Chondrocyte (in vitro differentiated cells): Measurements from ENCODE around the gene SCN8A. TPM values are rescaled to one million over a fixed set of nuclear protein-coding genes. Genes with fewer than 3 reads are reported as not detected.

Source experiments
- DNase-seq: peaks from one replicate; pipeline ENCODE4 v3.0.0; 2021; ENCODE audit warnings: mixed read lengths, low spot score
- H3K27ac Mint-ChIP-seq: one replicate; pipeline ENCODE4 v1.8.0; 2021; ENCODE audit warnings: mild to moderate bottlenecking, moderate library complexity, mixed read lengths; ENCODE audit not compliant: unreplicated experiment
- H3K27me3 Mint-ChIP-seq: 2 replicates; pipeline ENCODE4 v1.8.0; 2021; ENCODE audit warnings: low read depth, mixed read lengths
- H3K36me3 Mint-ChIP-seq: 2 replicates; pipeline ENCODE4 v1.8.0; 2021; ENCODE audit warnings: low read depth, mixed read lengths
- H3K4me1 Mint-ChIP-seq: 2 replicates; pipeline ENCODE4 v1.8.0; 2021; ENCODE audit warnings: low read depth, mild to moderate bottlenecking, mixed read lengths
- H3K4me3 Mint-ChIP-seq: one replicate; pipeline ENCODE4 v1.8.0; 2021; ENCODE audit warnings: mild to moderate bottlenecking, moderate library complexity, mixed read lengths; ENCODE audit not compliant: unreplicated experiment
- H3K9me3 Mint-ChIP-seq: 2 replicates; pipeline ENCODE4 v1.8.0; 2021; ENCODE audit warnings: low read depth, mixed read lengths
- CTCF ChIP-seq: fragments of 200-600 bp; sonication (generic); IDR thresholded peaks from 2 replicates; pipeline ENCODE4 v1.5.0; 2021; ENCODE audit warnings: antibody characterized with exemption, mild to moderate bottlenecking, moderate library complexity
- total RNA-seq: library from RNA; stranded (reverse); gene quantifications from 3 replicates; pipeline ENCODE4 v1.2.1, GENCODE V29; 2021

The SCN8A gene
- total RNA-seq, 1 donor from 2014 or later, result 4.4 TPM

- H3K36me3 Mint-ChIP-seq, result no peaks in the 10 kb centered on the region
- no peaks in the 10 kb centered on the region for H3K27me3 Mint-ChIP-seq
- no peak for TF ChIP-seq CTCF
- DNase-seq, result no peak
- H3K27ac Mint-ChIP-seq, result no peak overlapping the region
- no peaks in the 10 kb centered on the region for H3K9me3 Mint-ChIP-seq
- peaks cover 23% of the 10 kb centered on the region for H3K4me1 Mint-ChIP-seq
- peak overlapping the region; percentile 49 for H3K4me3 Mint-ChIP-seq
Observed at GRCh38 chr12:51822261-51822616, 231.2 kb downstream of the SCN8A start.

DNA sequence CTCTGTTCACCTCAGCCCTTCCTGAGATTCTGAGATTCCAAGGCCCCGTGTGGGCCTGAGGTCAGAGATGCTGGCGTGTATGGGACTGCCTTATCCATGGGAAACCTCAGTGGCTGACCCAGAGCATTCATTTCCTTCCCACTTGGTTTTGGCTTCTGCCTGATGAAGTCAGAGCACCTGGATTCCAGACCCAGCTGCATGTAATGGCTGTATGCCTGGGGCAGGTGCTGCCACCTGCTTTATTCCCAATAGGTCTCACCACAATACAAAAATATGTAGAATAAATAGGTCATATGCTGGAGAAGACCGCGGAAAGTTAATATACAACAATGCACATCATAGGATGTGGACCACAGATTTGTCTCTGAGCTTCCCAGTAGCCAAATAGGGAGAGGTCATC lies 231.9 kb downstream of the SCN8A start:
- H3K4me3 Mint-ChIP-seq, result no peak overlapping the region
- TF ChIP-seq CTCF, result no peak
- no peak for DNase-seq
- no peaks in the 10 kb centered on the region for H3K27me3 Mint-ChIP-seq
- H3K9me3 Mint-ChIP-seq, result no peaks in the 10 kb centered on the region
- H3K27ac Mint-ChIP-seq, result no peak overlapping the region
- peaks cover 22% of the 10 kb centered on the region for H3K4me1 Mint-ChIP-seq
- no peaks in the 10 kb centered on the region for H3K36me3 Mint-ChIP-seq

DNA sequence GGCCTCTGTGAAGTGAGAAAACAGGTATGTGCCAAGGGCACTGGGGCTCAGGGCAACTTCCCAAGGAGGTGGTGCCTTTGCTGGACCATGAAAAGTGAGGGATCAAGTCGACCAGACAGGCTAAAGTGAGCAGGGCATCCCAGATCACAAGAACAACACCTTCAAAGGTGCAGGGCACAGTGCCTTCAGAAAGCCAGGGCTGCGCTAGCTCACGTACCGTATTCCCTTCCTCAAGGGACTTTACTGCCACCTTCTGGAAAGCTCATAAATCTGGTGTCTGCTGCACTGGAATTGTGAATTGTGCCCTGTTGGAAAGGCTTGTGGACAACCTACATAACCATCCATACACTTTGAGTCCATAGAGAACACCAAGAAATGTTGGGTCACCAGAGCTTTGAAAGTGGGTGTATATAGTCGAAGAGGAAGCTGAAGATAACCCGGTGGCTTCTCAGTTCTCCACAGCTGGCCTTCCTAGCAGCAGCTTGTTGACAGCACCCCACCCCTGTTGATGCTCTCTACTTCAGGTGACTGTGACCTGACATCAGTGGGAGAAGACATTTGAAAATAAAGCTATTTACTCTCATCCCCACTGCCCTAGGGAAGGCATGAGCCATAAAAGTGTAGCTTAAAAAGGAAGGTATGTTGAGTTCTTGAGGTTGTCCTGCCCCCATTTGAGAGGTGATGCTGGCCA lies 233.0 kb downstream of the SCN8A start:
- Mint-ChIP-seq H3K9me3 (no peaks in the 10 kb centered on the region), H3K4me1 (peaks cover 15% of the 10 kb centered on the region), H3K27me3 (peaks cover 7% of the 10 kb centered on the region), H3K36me3 (no peaks in the 10 kb centered on the region), H3K4me3 (no peak overlapping the region), H3K27ac (no peak overlapping the region)
- peak; percentile 84 for TF ChIP-seq CTCF
- no peak for DNase-seq

- no peaks in the 10 kb centered on the region for H3K36me3 Mint-ChIP-seq
- H3K27ac Mint-ChIP-seq, result no peak overlapping the region
- DNase-seq, result no peak
- no peak overlapping the region for H3K4me3 Mint-ChIP-seq
- H3K9me3 Mint-ChIP-seq, result no peaks in the 10 kb centered on the region
- no peak for TF ChIP-seq CTCF
- peaks cover 5% of the 10 kb centered on the region for H3K4me1 Mint-ChIP-seq
- H3K27me3 Mint-ChIP-seq, result peaks cover 8% of the 10 kb centered on the region
Observed at GRCh38 chr12:51825216-51825615, 234.2 kb downstream of the SCN8A start.

- Mint-ChIP-seq H3K4me1 (peaks cover 5% of the 10 kb centered on the region), H3K9me3 (no peaks in the 10 kb centered on the region), H3K4me3 (no peak overlapping the region), H3K36me3 (no peaks in the 10 kb centered on the region), H3K27me3 (peaks cover 15% of the 10 kb centered on the region), H3K27ac (no peak overlapping the region)
- no peak for DNase-seq
- no peak for TF ChIP-seq CTCF
Observed at GRCh38 chr12:51826881-51827280, 235.8 kb downstream of the SCN8A start.
